NB4 (cell line): ENCODE measurements around the gene DNAJC5.

Experiments used
- POLR2A ChIP-seq: IDR thresholded peaks from 2 replicates; pipeline ENCODE4 v1.6.1; 2011; ENCODE audit warnings: mild to moderate bottlenecking; ENCODE audit not compliant: insufficient read length; ENCODE audit errors: extremely low read depth
- TF ChIP-seq, protein P1 (sequence below): IDR thresholded peaks from one replicate; pipeline ENCODE4 v1.5.1; 2012; ENCODE audit warnings: low read depth, low read length
- TF ChIP-seq, protein P2 (sequence below): IDR thresholded peaks from 2 replicates; pipeline ENCODE4 v1.6.1; 2011; ENCODE audit warnings: low read depth, low read length

DNA sequence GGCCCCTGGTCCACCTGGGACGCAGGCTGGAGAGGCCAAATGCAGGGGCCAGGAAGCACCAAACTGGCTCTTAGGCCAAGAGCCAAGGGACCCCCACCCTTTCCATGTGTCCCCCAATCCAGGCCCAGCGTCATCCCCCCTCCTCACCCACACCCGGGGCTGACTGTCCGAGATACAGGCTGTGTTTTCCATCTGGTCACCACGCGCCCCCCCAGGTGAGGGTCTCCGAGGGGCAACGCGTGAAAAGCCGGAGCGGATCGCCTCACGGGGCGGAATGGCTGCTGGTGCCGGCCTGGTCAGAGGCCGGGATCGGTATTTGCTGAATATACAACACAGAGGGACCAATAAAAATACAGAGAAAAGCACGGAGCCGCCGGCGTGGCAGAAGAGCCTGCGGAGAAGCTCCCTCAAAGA, 38.8 kb upstream of the DNAJC5 start:
- TF ChIP-seq, protein P1, sequence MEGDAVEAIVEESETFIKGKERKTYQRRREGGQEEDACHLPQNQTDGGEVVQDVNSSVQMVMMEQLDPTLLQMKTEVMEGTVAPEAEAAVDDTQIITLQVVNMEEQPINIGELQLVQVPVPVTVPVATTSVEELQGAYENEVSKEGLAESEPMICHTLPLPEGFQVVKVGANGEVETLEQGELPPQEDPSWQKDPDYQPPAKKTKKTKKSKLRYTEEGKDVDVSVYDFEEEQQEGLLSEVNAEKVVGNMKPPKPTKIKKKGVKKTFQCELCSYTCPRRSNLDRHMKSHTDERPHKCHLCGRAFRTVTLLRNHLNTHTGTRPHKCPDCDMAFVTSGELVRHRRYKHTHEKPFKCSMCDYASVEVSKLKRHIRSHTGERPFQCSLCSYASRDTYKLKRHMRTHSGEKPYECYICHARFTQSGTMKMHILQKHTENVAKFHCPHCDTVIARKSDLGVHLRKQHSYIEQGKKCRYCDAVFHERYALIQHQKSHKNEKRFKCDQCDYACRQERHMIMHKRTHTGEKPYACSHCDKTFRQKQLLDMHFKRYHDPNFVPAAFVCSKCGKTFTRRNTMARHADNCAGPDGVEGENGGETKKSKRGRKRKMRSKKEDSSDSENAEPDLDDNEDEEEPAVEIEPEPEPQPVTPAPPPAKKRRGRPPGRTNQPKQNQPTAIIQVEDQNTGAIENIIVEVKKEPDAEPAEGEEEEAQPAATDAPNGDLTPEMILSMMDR: no peak
- TF ChIP-seq, protein P2, sequence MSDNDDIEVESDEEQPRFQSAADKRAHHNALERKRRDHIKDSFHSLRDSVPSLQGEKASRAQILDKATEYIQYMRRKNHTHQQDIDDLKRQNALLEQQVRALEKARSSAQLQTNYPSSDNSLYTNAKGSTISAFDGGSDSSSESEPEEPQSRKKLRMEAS: no peak
- no peak for TF ChIP-seq POLR2A
